Kidney glomerular epithelial cell (primary cell): Measurements from ENCODE around the gene EDA.

ENCODE experiments used
- DNase-seq: peaks from one replicate; lab custom pipeline; 2025; lab: John Stamatoyannopoulos, UW

Gene EDA

GRCh38 chrX:70026851-70027200 lies 410.9 kb downstream of the EDA start:
- DNase-seq: no peak

- no peak for DNase-seq
Observed at GRCh38 chrX:70029863-70030262, 413.9 kb downstream of the EDA start.

- no peak for DNase-seq
Observed at GRCh38 chrX:70030301-70030767, 414.4 kb downstream of the EDA start.

- no peak for DNase-seq
Observed at GRCh38 chrX:70032792-70033191, 416.9 kb downstream of the EDA start.

GRCh38 chrX:70033348-70034051 lies 417.6 kb downstream of the EDA start:
- no peak for DNase-seq

GRCh38 chrX:70034646-70035045 lies 418.7 kb downstream of the EDA start:
- DNase-seq: no peak

GRCh38 chrX:70038515-70038914 lies 422.6 kb downstream of the EDA start:
- no peak for DNase-seq

GRCh38 chrX:70038951-70039350 lies 423.0 kb downstream of the EDA start:
- no peak for DNase-seq

GRCh38 chrX:70039758-70040157 lies 423.8 kb downstream of the EDA start:
- DNase-seq: no peak

GRCh38 chrX:70041993-70042392 lies 426.1 kb downstream of the EDA start:
- no peak for DNase-seq

- no peak for DNase-seq
Observed at GRCh38 chrX:70042399-70043371, 426.8 kb downstream of the EDA start.

GRCh38 chrX:70043685-70044084 lies 427.8 kb downstream of the EDA start:
- DNase-seq: no peak

- no peak for DNase-seq
Observed at GRCh38 chrX:70044541-70045245, 428.8 kb downstream of the EDA start.

GRCh38 chrX:70046978-70047377 lies 431.1 kb downstream of the EDA start:
- DNase-seq: no peak

- no peak for DNase-seq
Observed at GRCh38 chrX:70049406-70049805, 433.5 kb downstream of the EDA start.

GRCh38 chrX:70049925-70050324 lies 434.0 kb downstream of the EDA start, which contains the start of gene AWAT2:
TSS of gene AWAT2 (minus strand) at chrX:70049938. CDS start at chrX:70049932, 6 bp downstream.
- DNase-seq: no peak

GRCh38 chrX:70052895-70053615 lies 437.1 kb downstream of the EDA start:
- DNase-seq: no peak

- DNase-seq: no peak
Observed at GRCh38 chrX:70054391-70054790, 438.5 kb downstream of the EDA start.

GRCh38 chrX:70062076-70062475 lies 446.2 kb downstream of the EDA start, which contains the start of gene OTUD6A:
TSS of gene OTUD6A (plus strand) at chrX:70062457. CDS start at chrX:70062525, 68 bp downstream.
- no peak for DNase-seq

- DNase-seq: no peak
Observed at GRCh38 chrX:70062961-70063550, 447.1 kb downstream of the EDA start.

- no peak for DNase-seq
Observed at GRCh38 chrX:70066646-70067045, 450.7 kb downstream of the EDA start.
